ENCODE results near the gene SCMH1. TPM values are rescaled to one million over a fixed set of nuclear protein-coding genes. Genes with fewer than 3 reads are reported as not detected.

The SCMH1 gene
- total and polyA plus RNA-seq, 2 of the 4 experiments (the other 2 are of a cell fraction): 9.0 to 19.4 TPM

DNA sequence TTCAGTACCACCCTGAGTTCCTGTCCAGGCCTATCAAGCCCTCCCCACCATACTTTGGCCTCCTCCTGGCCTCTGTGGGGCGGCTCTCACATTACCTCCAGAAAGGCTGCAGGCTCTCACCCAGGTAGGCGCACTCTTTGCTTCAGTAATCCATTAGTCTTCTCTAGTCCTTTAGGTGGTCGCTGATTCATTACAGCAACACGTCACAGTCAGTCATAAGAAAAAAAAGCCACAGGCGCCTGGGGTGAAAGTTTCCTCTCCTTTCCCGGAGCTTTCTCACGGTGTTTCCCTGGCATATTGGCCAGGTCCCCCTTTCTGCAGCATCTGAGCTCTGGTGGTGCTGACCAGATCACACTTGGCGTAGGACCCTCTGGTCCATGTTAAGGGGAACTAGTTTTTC is 232.6 kb downstream of the SCMH1 start:
- Histone ChIP-seq H3K4me2 (ENCODE audit: low read depth, low read length) (no peak overlapping the region), H3K36me3 (ENCODE audit: control insufficient read depth, insufficient read depth, low read length) (peaks cover 50% of the 10 kb centered on the region), H3K27ac (ENCODE audit: insufficient read depth, low read length) (no peak overlapping the region), H4K91ac (ENCODE audit: insufficient read depth, low read depth, low read length) (no peak overlapping the region), H2BK20ac (ENCODE audit: low read depth, low read length) (no peak overlapping the region), H3K14ac (replicated peaks; ENCODE audit: low read depth, low read length) (no peak overlapping the region), H2BK15ac (ENCODE audit: low read depth, low read length) (no peak overlapping the region), H2AK9ac (replicated peaks; ENCODE audit: low read depth, low read length, poor library complexity) (no peak overlapping the region), H4K20me1 (ENCODE audit: insufficient read depth, low read length) (peaks cover 3% of the 10 kb centered on the region; the same call in 1 of the 2 replicates), H2BK5ac (ENCODE audit: low read depth, low read length, poor library complexity, severe bottlenecking) (no peak overlapping the region), H3K4me1 (ENCODE audit: control insufficient read depth, insufficient read depth, low read length) (peaks cover 4% of the 10 kb centered on the region), H2AK5ac (ENCODE audit: low read depth, low read length) (no peak overlapping the region), H4K8ac (ENCODE audit: low read depth in 2 of 2, low read length in 2 of 2) (no peak overlapping the region), H3K56ac (ENCODE audit: extremely low read depth, insufficient read depth, low read length) (no peak overlapping the region), H3K9me3 (ENCODE audit: control insufficient read depth, insufficient read depth, low read length) (no peaks in the 10 kb centered on the region), H3K9me1 (ENCODE audit: insufficient read depth, low read length) (peaks cover 8% of the 10 kb centered on the region; the same call in 1 of the 2 replicates), H3K9ac (ENCODE audit: low read depth, low read length) (no peak overlapping the region), H2BK120ac (ENCODE audit: low read depth, low read length) (no peak overlapping the region), H2AFZ (replicated peaks; ENCODE audit: low read length, poor library complexity) (no peak overlapping the region), H3K27me3 (ENCODE audit: control insufficient read depth, insufficient read depth, low read length) (no peaks in the 10 kb centered on the region), H3K4ac (ENCODE audit: low read depth, low read length) (no peak overlapping the region), H3K79me1 (ENCODE audit: low read depth in 1 of 2, low read length in 2 of 2) (peaks cover 27 to 78% of the 10 kb centered on the region in 2 experiments), H4K5ac (ENCODE audit: low read depth, low read length) (no peak overlapping the region), H3K4me3 (ENCODE audit: insufficient read depth, low read depth, low read length) (no peak overlapping the region), H3K18ac (ENCODE audit: low read depth, low read length) (no peak overlapping the region), H3K23ac (ENCODE audit: low read depth, low read length) (no peak overlapping the region)
- ChIA-PET POLR2A (ENCODE audit: unreplicated experiment) (no interaction called here), CTCF (interaction anchor here (0.7 kb wide), 1 partner anchor 105 kb away, joined by 3 read pairs; no protein-coding TSS in a partner anchor)
- DNase-seq: no peak
- TF ChIP-seq FOS (IDR thresholded peaks at IDR 0.05; ENCODE audit: low read depth, low read length): no peak
- no peak for TF ChIP-seq MAFK (IDR thresholded peaks at IDR 0.05; ENCODE audit: low read depth, low read length)
- no peak for TF ChIP-seq NFE2L2 (IDR thresholded peaks at IDR 0.05; ENCODE audit: low read depth, low read length)
- no peak for TF ChIP-seq MAZ (IDR thresholded peaks at IDR 0.05; ENCODE audit: borderline replicate concordance, low read depth, low read length)
- no peak for TF ChIP-seq POLR2A (IDR thresholded peaks at IDR 0.05; ENCODE audit: low read depth, low read length)
- no peak for TF ChIP-seq RFX5 (IDR thresholded peaks at IDR 0.05; ENCODE audit: low read depth, low read length)
- no peak for TF ChIP-seq MXI1 (IDR thresholded peaks at IDR 0.05; ENCODE audit: borderline replicate concordance, low read depth, low read length)
- no peak for TF ChIP-seq ELK1 (IDR thresholded peaks at IDR 0.05; ENCODE audit: borderline replicate concordance, low read depth, low read length)
- TF ChIP-seq, protein P1, sequence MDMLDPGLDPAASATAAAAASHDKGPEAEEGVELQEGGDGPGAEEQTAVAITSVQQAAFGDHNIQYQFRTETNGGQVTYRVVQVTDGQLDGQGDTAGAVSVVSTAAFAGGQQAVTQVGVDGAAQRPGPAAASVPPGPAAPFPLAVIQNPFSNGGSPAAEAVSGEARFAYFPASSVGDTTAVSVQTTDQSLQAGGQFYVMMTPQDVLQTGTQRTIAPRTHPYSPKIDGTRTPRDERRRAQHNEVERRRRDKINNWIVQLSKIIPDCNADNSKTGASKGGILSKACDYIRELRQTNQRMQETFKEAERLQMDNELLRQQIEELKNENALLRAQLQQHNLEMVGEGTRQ (IDR thresholded peaks at IDR 0.05; ENCODE audit: low read depth, low read length): no peak
- TF ChIP-seq RCOR1 (IDR thresholded peaks at IDR 0.05; ENCODE audit: insufficient replicate concordance, low read length): no peak
- no peak for TF ChIP-seq CTCF (conservative IDR thresholded peaks at IDR 0.05; ENCODE audit: low read depth, low read length)
- TF ChIP-seq CHD1 (IDR thresholded peaks at IDR 0.05; ENCODE audit: low read depth, low read length): no peak
- no peak for TF ChIP-seq RAD21 (IDR thresholded peaks at IDR 0.05; ENCODE audit: low read length)
- no peak for ATAC-seq (ENCODE audit: low read depth)
- in situ Hi-C loops (cut with MboI; ENCODE audit: low sequenced_read_pairs) (no loop called here), dilution Hi-C loops (cut with HindIII; ENCODE audit: low sequenced_read_pairs, unreplicated experiment) (no loop called here), intact Hi-C loops (cut with micrococcal nuclease) (no loop called here)
- 89% methylated on average over 7 of the region's 8 CpGs; no CpG with 5 or more reads in 1 of the 2 experiments for WGBS, 2 experiments (ENCODE audit: extremely low coverage in 2 of 2, insufficient read length in 1 of 2)
- BruUV-seq (replicated peaks): no TSS peak

Measured in IMR-90 (cell line).